H9 (cell line): ENCODE data around the gene DPPA3. TPM values are rescaled to one million over a fixed set of nuclear protein-coding genes. Genes with fewer than 3 reads are reported as not detected.

Experiments
- DNase-seq: peaks from one replicate; pipeline ENCODE4 v3.0.0-alpha.2; 2017
- H2AFZ ChIP-seq: one replicate; pipeline ENCODE4 v1.6.1; 2013; ENCODE audit warnings: mild to moderate bottlenecking, low read length, control low read depth, moderate library complexity
- H2AK5ac ChIP-seq: 2 replicates; pipeline ENCODE4 v1.6.1; 2013; ENCODE audit warnings: low read length, control low read depth, mixed read lengths; ENCODE audit not compliant: insufficient read length
- H2BK120ac ChIP-seq: one replicate; pipeline ENCODE4 v1.6.1; 2013; ENCODE audit warnings: low read depth, mild to moderate bottlenecking, low read length, control low read depth, inconsistent platforms; ENCODE audit not compliant: poor library complexity, severe bottlenecking
- H2BK12ac ChIP-seq: 2 replicates; pipeline ENCODE4 v1.6.1; 2013; ENCODE audit warnings: low read length, control low read depth, mixed read lengths, low read depth; ENCODE audit not compliant: insufficient read length
- H2BK15ac ChIP-seq: 2 replicates; pipeline ENCODE4 v1.6.1; 2013; ENCODE audit warnings: low read depth, low read length, control low read depth
- H2BK20ac ChIP-seq: one replicate; pipeline ENCODE4 v1.6.1; 2013; ENCODE audit warnings: low read depth, mild to moderate bottlenecking, low read length, control low read depth, inconsistent platforms; ENCODE audit not compliant: poor library complexity, severe bottlenecking
- H2BK5ac ChIP-seq: 2 replicates; pipeline ENCODE4 v1.6.1; 2013; ENCODE audit warnings: low read length, control low read depth, mixed read lengths; ENCODE audit not compliant: insufficient read length
- H3K14ac ChIP-seq: 2 replicates; pipeline ENCODE4 v1.6.1; 2013; ENCODE audit warnings: low read length, control low read depth; ENCODE audit not compliant: insufficient read depth
- H3K18ac ChIP-seq: 2 replicates; pipeline ENCODE4 v1.6.1; 2013; ENCODE audit warnings: low read depth, mild to moderate bottlenecking, mixed read lengths, low read length, control low read depth; ENCODE audit not compliant: insufficient read length
- H3K23ac ChIP-seq: 2 replicates; pipeline ENCODE4 v1.6.1; 2013; ENCODE audit warnings: low read length, control low read depth, mixed read lengths, low read depth; ENCODE audit not compliant: insufficient read length
- H3K23me2 ChIP-seq: 2 replicates; pipeline ENCODE4 v1.6.1; 2013; ENCODE audit warnings: low read depth, mild to moderate bottlenecking, mixed read lengths, low read length, control low read depth; ENCODE audit not compliant: insufficient read length, poor library complexity, severe bottlenecking
- H3K27ac ChIP-seq: 2 replicates; pipeline ENCODE4 v1.5.1; 2013; ENCODE audit warnings: low read length, control low read depth, mixed read lengths, low read depth; ENCODE audit not compliant: insufficient read length
- H3K27me3 ChIP-seq: 2 replicates; pipeline ENCODE4 v1.6.1; 2013; ENCODE audit warnings: low read length, control low read depth, inconsistent platforms; ENCODE audit not compliant: insufficient read depth
- H3K4ac ChIP-seq: 2 replicates; pipeline ENCODE4 v1.6.1; 2013; ENCODE audit warnings: low read depth, mild to moderate bottlenecking, control low read depth, inconsistent platforms, low read length, moderate library complexity
- H3K4me1 ChIP-seq: 2 replicates; pipeline ENCODE4 v1.6.1; 2013; ENCODE audit warnings: low read length, control low read depth, inconsistent platforms; ENCODE audit not compliant: insufficient read depth
- H3K4me2 ChIP-seq: 2 replicates; pipeline ENCODE4 v1.6.1; 2013; ENCODE audit warnings: low read length, control low read depth, mixed read lengths; ENCODE audit not compliant: insufficient read length, insufficient read depth
- H3K56ac ChIP-seq: 2 replicates; pipeline ENCODE4 v1.6.1; 2013; ENCODE audit warnings: low read depth, mild to moderate bottlenecking, mixed read lengths, low read length, control low read depth; ENCODE audit not compliant: insufficient read length
- H3K79me1 ChIP-seq: 2 replicates; pipeline ENCODE4 v1.6.1; 2013; ENCODE audit warnings: low read depth, mild to moderate bottlenecking, moderate library complexity, low read length, control low read depth, inconsistent platforms; ENCODE audit not compliant: insufficient read depth, poor library complexity, severe bottlenecking
- H3K79me2 ChIP-seq: 2 replicates; pipeline ENCODE4 v1.6.1; 2013; ENCODE audit warnings: low read length, control low read depth, inconsistent platforms; ENCODE audit not compliant: insufficient read depth
- H3K9ac ChIP-seq: 2 replicates; pipeline ENCODE4 v1.6.1; 2013; ENCODE audit warnings: low read length, control low read depth, mixed read lengths; ENCODE audit not compliant: insufficient read length; ENCODE audit errors: extremely low read depth
- H3K9me3 ChIP-seq: one replicate; pipeline ENCODE4 v1.6.1; 2013; ENCODE audit warnings: low read depth, low read length, inconsistent platforms; ENCODE audit not compliant: control insufficient read depth
- H3T11ph ChIP-seq: one replicate; pipeline ENCODE4 v1.6.1; 2013; ENCODE audit warnings: mild to moderate bottlenecking, low read length, control low read depth, inconsistent platforms
- H4K20me1 ChIP-seq: one replicate; pipeline ENCODE4 v1.6.1; 2013; ENCODE audit not compliant: control insufficient read depth, insufficient read length, insufficient read depth
- H4K5ac ChIP-seq: 2 replicates; pipeline ENCODE4 v1.6.1; 2013; ENCODE audit warnings: low read depth, mild to moderate bottlenecking, mixed read lengths, low read length, control low read depth; ENCODE audit not compliant: insufficient read length
- H4K8ac ChIP-seq: replicated peaks from 2 replicates; pipeline ENCODE4 v1.6.1; 2013; ENCODE audit warnings: low read length, control low read depth, mixed read lengths, low read depth; ENCODE audit not compliant: insufficient read length
- H4K91ac ChIP-seq: 2 replicates; pipeline ENCODE4 v1.6.1; 2013; ENCODE audit warnings: low read depth, mild to moderate bottlenecking, moderate library complexity, mixed read lengths, low read length, control low read depth; ENCODE audit not compliant: insufficient read length
- H3K27ac Mint-ChIP-seq, 3 experiments: 2 replicates in 2 of 3; 3 replicates in 1 of 3; pipeline ENCODE4 v1.8.0; 2020 to 2021; ENCODE audit warnings: mixed read lengths in 3 of 3, mild to moderate bottlenecking in 1 of 3, moderate library complexity in 1 of 3
- H3K27me3 Mint-ChIP-seq: 2 replicates; pipeline ENCODE4 v1.8.0; 2021; ENCODE audit warnings: low read depth, mild to moderate bottlenecking, moderate library complexity, mixed read lengths
- H3K36me3 Mint-ChIP-seq, 3 experiments: 2 replicates in 2 of 3; 3 replicates in 1 of 3; pipeline ENCODE4 v1.8.0; 2020 to 2021; ENCODE audit warnings: low read depth in 3 of 3, mixed read lengths in 3 of 3; ENCODE audit not compliant: insufficient read depth in 1 of 3
- H3K4me1 Mint-ChIP-seq, 2 experiments: 2 replicates each; pipeline ENCODE4 v1.8.0; 2020; ENCODE audit warnings: mixed read lengths in 2 of 2
- H3K4me3 Mint-ChIP-seq, 2 experiments: 2 replicates in 1 of 2; 3 replicates in 1 of 2; pipeline ENCODE4 v1.8.0; 2020 to 2021; ENCODE audit warnings: mild to moderate bottlenecking in 2 of 2, mixed read lengths in 2 of 2, moderate library complexity in 1 of 2
- H3K9me3 Mint-ChIP-seq, 2 experiments: 2 replicates in 1 of 2; 3 replicates in 1 of 2; pipeline ENCODE4 v1.8.0; 2020; ENCODE audit warnings: mild to moderate bottlenecking in 2 of 2, mixed read lengths in 2 of 2, moderate library complexity in 1 of 2
- CTCF ChIP-seq: fragments of 200-600 bp; sonication (generic); conservative IDR thresholded peaks from 3 replicates; pipeline ENCODE4 v1.8.0; 2021; ENCODE audit warnings: antibody characterized with exemption, mild to moderate bottlenecking
- WGBS: extraction: QIAGEN DNeasy Blood & Tissue Kit; methylation state at CpG from one replicate; pipeline ENCODE4 v1.1.7; 2013; ENCODE audit warnings: missing lambda C conversion rate, low lambda C conversion rate, mixed read lengths; ENCODE audit not compliant: insufficient read length; ENCODE audit errors: extremely low coverage; 5-methylcytosine and 5-hydroxymethylcytosine counted together
- total RNA-seq: library from RNA; stranded (reverse); gene quantifications from 2 replicates; pipeline ENCODE4 v1.2.1, GENCODE V29; 2021

Gene DPPA3
- total RNA-seq, 1 experiment from 2014 or later, result 1.4 TPM

GRCh38 chr12:7732993-7733392, 21.8 kb downstream of the DPPA3 start:
- H3K79me2 ChIP-seq, result no peaks in the 10 kb centered on the region
- no CpG with 5 or more reads among the region's 3 CpGs for WGBS
- no peak overlapping the region for H3K4me2 ChIP-seq
- no peak overlapping the region for H2BK5ac ChIP-seq
- no peak overlapping the region for H3K9ac ChIP-seq
- no peak overlapping the region for H3K4ac ChIP-seq
- Mint-ChIP-seq H3K4me1 (peaks cover 12 to 14% of the 10 kb centered on the region in 2 experiments), H3K27me3 (no peaks in the 10 kb centered on the region; the same call in 1 of the 2 replicates), H3K9me3 (peaks cover under 1 to 1% of the 10 kb centered on the region in 2 experiments; a peak in 2 of 5 replicates), H3K4me3 (no peak overlapping the region), H3K36me3 (no peaks in the 10 kb centered on the region), H3K27ac (no peak overlapping the region)
- DNase-seq, result no peak
- H4K20me1 ChIP-seq, result no peaks in the 10 kb centered on the region
- no peak overlapping the region for H3K23ac ChIP-seq
- no peaks in the 10 kb centered on the region for H3K79me1 ChIP-seq
- H3K14ac ChIP-seq, result no peak overlapping the region
- H3K4me1 ChIP-seq, result peaks cover 2% of the 10 kb centered on the region; the same call in 1 of the 2 replicates
- H3K27me3 ChIP-seq, result no peaks in the 10 kb centered on the region
- no peak overlapping the region for H2BK12ac ChIP-seq
- TF ChIP-seq CTCF, result no peak
- H3K27ac ChIP-seq, result no peak overlapping the region
- H4K8ac ChIP-seq, result no peak overlapping the region
- H3K23me2 ChIP-seq, result no peaks in the 10 kb centered on the region
- no peak overlapping the region for H2AFZ ChIP-seq
- no peak overlapping the region for H3K56ac ChIP-seq
- H2AK5ac ChIP-seq, result no peak overlapping the region
- H3K18ac ChIP-seq, result no peak overlapping the region
- no peak overlapping the region for H3T11ph ChIP-seq
- no peak overlapping the region for H2BK120ac ChIP-seq
- no peak overlapping the region for H2BK15ac ChIP-seq
- no peaks in the 10 kb centered on the region for H3K9me3 ChIP-seq
- no peak overlapping the region for H2BK20ac ChIP-seq
- no peak overlapping the region for H4K5ac ChIP-seq
- H4K91ac ChIP-seq, result no peak overlapping the region
